Astrocyte (in vitro differentiated cells and primary cell): ENCODE data around the gene TRIM50. TPM values are rescaled to one million over a fixed set of nuclear protein-coding genes. Genes with fewer than 3 reads are reported as not detected.

Experiments
- DNase-seq: peaks from one replicate; pipeline ENCODE4 v3.0.0-alpha.2; 2010; ENCODE audit warnings: low read depth
- FAIRE-seq: peaks from 2 replicates; lab custom pipeline; 2011; peaks lifted over from hg19 to GRCh38; lab: Jason Lieb, UNC
- H2AFZ ChIP-seq: 2 replicates; pipeline ENCODE4 v1.6.0; 2012; ENCODE audit warnings: low read depth, low read length, inconsistent platforms
- H3K27ac ChIP-seq: 2 replicates; pipeline ENCODE4 v1.5.1; 2011; ENCODE audit warnings: low read depth, low read length, inconsistent platforms
- H3K27me3 ChIP-seq: 2 replicates; pipeline ENCODE4 v1.6.0; 2011; ENCODE audit warnings: low read length, inconsistent platforms; ENCODE audit not compliant: insufficient read depth
- H3K36me3 ChIP-seq: 2 replicates; pipeline ENCODE4 v1.5.1; 2011; ENCODE audit warnings: low read length, inconsistent platforms; ENCODE audit not compliant: insufficient read depth
- H3K4me1 ChIP-seq: 2 replicates; pipeline ENCODE4 v1.5.1; 2011; ENCODE audit warnings: low read length, inconsistent platforms; ENCODE audit not compliant: insufficient read depth
- H3K4me2 ChIP-seq: 2 replicates; pipeline ENCODE4 v1.6.0; 2012; ENCODE audit warnings: low read length, inconsistent platforms
- H3K4me3 ChIP-seq: 2 replicates; pipeline ENCODE4 v1.5.1; 2011; ENCODE audit warnings: low read depth, mild to moderate bottlenecking, low read length, inconsistent platforms; ENCODE audit not compliant: insufficient read depth
- H3K79me2 ChIP-seq: 2 replicates; pipeline ENCODE4 v1.6.0; 2012; ENCODE audit warnings: mild to moderate bottlenecking, low read length, inconsistent platforms; ENCODE audit not compliant: insufficient read depth
- H3K9ac ChIP-seq: 2 replicates; pipeline ENCODE4 v1.6.0; 2012; ENCODE audit warnings: mild to moderate bottlenecking, low read length, inconsistent platforms
- H3K9me3 ChIP-seq: 2 replicates; pipeline ENCODE4 v1.5.1; 2012; ENCODE audit warnings: low read depth, mild to moderate bottlenecking, low read length, inconsistent platforms; ENCODE audit not compliant: insufficient read depth
- H4K20me1 ChIP-seq: 2 replicates; pipeline ENCODE4 v1.6.0; 2012; ENCODE audit warnings: low read length, inconsistent platforms; ENCODE audit not compliant: insufficient read depth
- H3K27ac Mint-ChIP-seq: one replicate; pipeline ENCODE4 v1.8.0; 2021; ENCODE audit warnings: mild to moderate bottlenecking, mixed read lengths; ENCODE audit not compliant: unreplicated experiment
- H3K27me3 Mint-ChIP-seq: one replicate; pipeline ENCODE4 v1.8.0; 2021; ENCODE audit warnings: low read depth, mixed read lengths; ENCODE audit not compliant: unreplicated experiment
- H3K36me3 Mint-ChIP-seq: one replicate; pipeline ENCODE4 v1.8.0; 2021; ENCODE audit warnings: low read depth, mixed read lengths; ENCODE audit not compliant: unreplicated experiment
- H3K4me1 Mint-ChIP-seq: one replicate; pipeline ENCODE4 v1.8.0; 2021; ENCODE audit warnings: low read depth, mixed read lengths; ENCODE audit not compliant: unreplicated experiment
- H3K4me3 Mint-ChIP-seq: one replicate; pipeline ENCODE4 v1.8.0; 2021; ENCODE audit warnings: mild to moderate bottlenecking, moderate library complexity, mixed read lengths; ENCODE audit not compliant: unreplicated experiment
- H3K9me3 Mint-ChIP-seq: one replicate; pipeline ENCODE4 v1.8.0; 2021; ENCODE audit warnings: mild to moderate bottlenecking, mixed read lengths; ENCODE audit not compliant: unreplicated experiment
- CTCF ChIP-seq: IDR thresholded peaks from 2 replicates; pipeline ENCODE4 v1.5.1; 2011; ENCODE audit warnings: low read depth, mild to moderate bottlenecking, inconsistent platforms, low read length, moderate library complexity; ENCODE audit not compliant: insufficient read depth
- EZH2 ChIP-seq: IDR thresholded peaks from 2 replicates; pipeline ENCODE4 v1.6.1; 2012; ENCODE audit warnings: mild to moderate bottlenecking, low read length, inconsistent platforms; ENCODE audit not compliant: insufficient read depth
- total RNA-seq: library from RNA; stranded (reverse); gene quantifications from 2 replicates; pipeline ENCODE4 v1.2.1, GENCODE V29; 2021

TRIM50 gene
- total RNA-seq, 1 donor from 2014 or later, result not detected

- Histone ChIP-seq H4K20me1 (no peaks in the 10 kb centered on the region), H3K4me2 (no peak overlapping the region), H3K4me3 (no peak overlapping the region), H2AFZ (no peak overlapping the region), H3K79me2 (no peaks in the 10 kb centered on the region), H3K27me3 (peaks cover 13% of the 10 kb centered on the region), H3K9ac (no peak overlapping the region), H3K9me3 (peaks cover 6% of the 10 kb centered on the region), H3K36me3 (no peaks in the 10 kb centered on the region), H3K4me1 (no peaks in the 10 kb centered on the region), H3K27ac (no peak overlapping the region)
- Mint-ChIP-seq H3K36me3 (peaks cover 4% of the 10 kb centered on the region), H3K27ac (no peak overlapping the region), H3K4me3 (no peak overlapping the region), H3K9me3 (peaks cover 11% of the 10 kb centered on the region), H3K27me3 (no peaks in the 10 kb centered on the region), H3K4me1 (peaks cover 6% of the 10 kb centered on the region)
- FAIRE-seq (no peak), DNase-seq (no peak)
- no peak for TF ChIP-seq CTCF
- TF ChIP-seq EZH2, result no peak
Observed at GRCh38 chr7:73352784-73353183, 24.9 kb upstream of the TRIM50 start.

GRCh38 chr7:73351447-73352167, 23.7 kb upstream of the TRIM50 start:
- Mint-ChIP-seq H3K27ac (no peak overlapping the region), H3K36me3 (peaks cover 4% of the 10 kb centered on the region), H3K4me3 (no peak overlapping the region), H3K4me1 (peaks cover 6% of the 10 kb centered on the region), H3K9me3 (peaks cover 11% of the 10 kb centered on the region), H3K27me3 (peaks cover under 1% of the 10 kb centered on the region)
- no peak overlapping the region for H3K4me2 ChIP-seq
- H3K4me1 ChIP-seq, result no peaks in the 10 kb centered on the region
- H3K4me3 ChIP-seq, result no peak overlapping the region
- no peaks in the 10 kb centered on the region for H4K20me1 ChIP-seq
- H3K36me3 ChIP-seq, result no peaks in the 10 kb centered on the region
- peaks cover 6% of the 10 kb centered on the region for H3K9me3 ChIP-seq
- H3K9ac ChIP-seq, result no peak overlapping the region
- H3K79me2 ChIP-seq, result no peaks in the 10 kb centered on the region
- TF ChIP-seq EZH2, result no peak
- no peak for TF ChIP-seq CTCF
- FAIRE-seq (no peak), DNase-seq (no peak)
- no peak overlapping the region for H3K27ac ChIP-seq
- peaks cover 13% of the 10 kb centered on the region for H3K27me3 ChIP-seq
- peak overlapping the region; percentile 24 for H2AFZ ChIP-seq

GRCh38 chr7:73350306-73351068, 22.6 kb upstream of the TRIM50 start:
- H3K4me1 ChIP-seq, result no peaks in the 10 kb centered on the region
- peaks cover 17% of the 10 kb centered on the region for H3K9me3 Mint-ChIP-seq
- H4K20me1 ChIP-seq, result no peaks in the 10 kb centered on the region
- H3K27ac Mint-ChIP-seq, result no peak overlapping the region
- no peak overlapping the region for H3K4me3 ChIP-seq
- peaks cover 13% of the 10 kb centered on the region for H3K27me3 ChIP-seq
- peaks cover 4% of the 10 kb centered on the region for H3K36me3 Mint-ChIP-seq
- DNase-seq (no peak), FAIRE-seq (no peak)
- H3K27me3 Mint-ChIP-seq, result peaks cover 3% of the 10 kb centered on the region
- H2AFZ ChIP-seq, result no peak overlapping the region
- H3K36me3 ChIP-seq, result no peaks in the 10 kb centered on the region
- H3K4me2 ChIP-seq, result no peak overlapping the region
- H3K4me3 Mint-ChIP-seq, result no peak overlapping the region
- H3K9me3 ChIP-seq, result peaks cover 6% of the 10 kb centered on the region
- no peak overlapping the region for H3K9ac ChIP-seq
- H3K4me1 Mint-ChIP-seq, result peaks cover 6% of the 10 kb centered on the region
- TF ChIP-seq CTCF, result no peak
- TF ChIP-seq EZH2, result no peak
- no peaks in the 10 kb centered on the region for H3K79me2 ChIP-seq
- H3K27ac ChIP-seq, result no peak overlapping the region
